ENCODE data around the gene TBC1D9.

Gene TBC1D9

DNA sequence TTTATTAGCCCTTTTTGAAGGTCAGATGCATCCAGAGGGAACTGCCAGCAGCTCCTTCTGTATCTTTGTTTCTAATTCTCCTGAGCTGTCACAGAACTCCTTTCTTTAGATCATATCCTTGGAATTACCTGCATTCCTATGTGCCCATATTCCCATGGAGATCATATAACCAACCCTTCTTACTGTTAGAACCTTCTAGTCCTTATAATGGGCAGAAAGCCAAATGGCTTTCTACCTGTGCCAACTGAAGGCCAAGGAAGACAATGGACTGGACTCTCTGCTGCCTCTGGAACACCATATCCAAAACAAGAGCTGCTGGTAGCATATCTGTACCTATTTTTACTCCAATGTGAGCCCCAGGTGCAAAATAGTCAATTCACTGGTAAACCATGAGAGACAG, 60.7 kb downstream of the TBC1D9 start:
- Histone ChIP-seq H3K9me3 (ENCODE audit: low read length) (no peaks in the 10 kb centered on the region), H3K36me3 (ENCODE audit: insufficient read depth, low read length) (no peaks in the 10 kb centered on the region; the same call in 1 of the 2 replicates), H3K9me2 (ENCODE audit: low read depth, low read length) (no peaks in the 10 kb centered on the region), H3K9ac (ENCODE audit: low read length) (no peak overlapping the region), H3K4me1 (ENCODE audit: insufficient read depth, low read length, severe bottlenecking) (no peaks in the 10 kb centered on the region), H3K4me3 (ENCODE audit: low read depth, low read length, poor library complexity, severe bottlenecking) (no peak overlapping the region), H3K27me3 (ENCODE audit: insufficient read depth, low read length) (no peaks in the 10 kb centered on the region), H2AFZ (ENCODE audit: low read length) (no peak overlapping the region), H3F3A (ENCODE audit: insufficient read depth, low read length) (no peaks in the 10 kb centered on the region), H3K4me2 (ENCODE audit: low read length) (no peak overlapping the region), H3K79me2 (ENCODE audit: insufficient read depth, low read length) (no peaks in the 10 kb centered on the region), H4K20me1 (ENCODE audit: insufficient read depth, low read length) (no peaks in the 10 kb centered on the region), H3K27ac (ENCODE audit: low read depth, low read length, poor library complexity, severe bottlenecking) (no peak overlapping the region)
- TF ChIP-seq, protein P1, sequence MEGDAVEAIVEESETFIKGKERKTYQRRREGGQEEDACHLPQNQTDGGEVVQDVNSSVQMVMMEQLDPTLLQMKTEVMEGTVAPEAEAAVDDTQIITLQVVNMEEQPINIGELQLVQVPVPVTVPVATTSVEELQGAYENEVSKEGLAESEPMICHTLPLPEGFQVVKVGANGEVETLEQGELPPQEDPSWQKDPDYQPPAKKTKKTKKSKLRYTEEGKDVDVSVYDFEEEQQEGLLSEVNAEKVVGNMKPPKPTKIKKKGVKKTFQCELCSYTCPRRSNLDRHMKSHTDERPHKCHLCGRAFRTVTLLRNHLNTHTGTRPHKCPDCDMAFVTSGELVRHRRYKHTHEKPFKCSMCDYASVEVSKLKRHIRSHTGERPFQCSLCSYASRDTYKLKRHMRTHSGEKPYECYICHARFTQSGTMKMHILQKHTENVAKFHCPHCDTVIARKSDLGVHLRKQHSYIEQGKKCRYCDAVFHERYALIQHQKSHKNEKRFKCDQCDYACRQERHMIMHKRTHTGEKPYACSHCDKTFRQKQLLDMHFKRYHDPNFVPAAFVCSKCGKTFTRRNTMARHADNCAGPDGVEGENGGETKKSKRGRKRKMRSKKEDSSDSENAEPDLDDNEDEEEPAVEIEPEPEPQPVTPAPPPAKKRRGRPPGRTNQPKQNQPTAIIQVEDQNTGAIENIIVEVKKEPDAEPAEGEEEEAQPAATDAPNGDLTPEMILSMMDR (IDR thresholded peaks at IDR 0.05; ENCODE audit: low read length), result no peak
- TF ChIP-seq EZH2 (IDR thresholded peaks at IDR 0.05; ENCODE audit: borderline replicate concordance, low read length), result no peak

DNA sequence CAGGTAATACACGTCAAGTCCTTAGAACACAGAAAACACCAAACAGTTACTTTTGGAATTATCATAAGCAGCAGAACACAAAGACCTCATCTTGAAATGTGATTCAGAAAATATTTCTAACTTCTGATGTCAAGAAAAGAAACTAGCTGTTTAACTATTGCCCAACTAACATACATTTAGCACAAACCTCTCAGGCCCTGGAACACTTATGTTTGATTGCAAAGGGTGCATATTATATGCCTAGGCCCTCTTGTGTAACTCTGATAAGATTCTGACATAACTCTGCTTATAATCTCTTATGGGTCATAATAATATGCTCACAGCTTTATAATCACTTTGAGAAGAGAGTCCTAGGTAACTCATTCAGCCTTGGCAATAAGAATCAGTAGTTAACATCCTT, 62.6 kb downstream of the TBC1D9 start:
- Histone ChIP-seq H3K79me2 (ENCODE audit: insufficient read depth, low read length) (no peaks in the 10 kb centered on the region), H4K20me1 (ENCODE audit: insufficient read depth, low read length) (no peaks in the 10 kb centered on the region), H3K27ac (ENCODE audit: low read depth, low read length, poor library complexity, severe bottlenecking) (no peak overlapping the region)

DNA sequence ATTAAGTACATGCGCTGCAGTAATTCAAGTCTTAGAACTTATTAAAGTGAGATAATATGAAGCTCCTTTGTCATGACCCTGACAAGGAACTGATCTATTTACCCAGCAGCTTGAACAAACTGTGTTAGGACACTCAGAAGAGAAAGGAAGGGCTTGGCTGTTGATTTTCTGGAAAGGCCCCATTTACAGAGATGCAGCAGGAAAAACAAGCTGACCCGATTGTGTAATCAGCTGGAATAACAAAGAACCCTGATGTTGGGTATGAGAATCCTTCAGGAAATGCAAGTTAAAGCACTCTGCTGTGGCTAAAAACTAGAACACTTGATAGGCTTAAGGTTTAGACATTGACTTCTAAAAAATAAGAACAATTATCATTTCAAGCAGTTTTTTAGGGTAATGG, 64.8 kb downstream of the TBC1D9 start:
- no peaks in the 10 kb centered on the region for H3F3A ChIP-seq (ENCODE audit: insufficient read depth, low read length)
- H3K36me3 ChIP-seq (ENCODE audit: insufficient read depth, low read length), result no peaks in the 10 kb centered on the region
- H2AFZ ChIP-seq (ENCODE audit: low read length), result no peak overlapping the region
- H3K4me2 ChIP-seq (ENCODE audit: low read length), result no peak overlapping the region
- H3K9me3 ChIP-seq (ENCODE audit: low read length), result no peaks in the 10 kb centered on the region
- no peaks in the 10 kb centered on the region for H3K9me2 ChIP-seq (ENCODE audit: low read depth, low read length)
- no peak for TF ChIP-seq EZH2 (IDR thresholded peaks at IDR 0.05; ENCODE audit: borderline replicate concordance, low read length)
- TF ChIP-seq, protein P1 (IDR thresholded peaks at IDR 0.05; ENCODE audit: low read length), result no peak
- no peaks in the 10 kb centered on the region for H3K27me3 ChIP-seq (ENCODE audit: insufficient read depth, low read length)
- no peak overlapping the region for H3K9ac ChIP-seq (ENCODE audit: low read length)
- no peaks in the 10 kb centered on the region for H3K4me1 ChIP-seq (ENCODE audit: insufficient read depth, low read length, severe bottlenecking)
- H3K27ac ChIP-seq (ENCODE audit: low read depth, low read length, poor library complexity, severe bottlenecking), result no peak overlapping the region
- H4K20me1 ChIP-seq (ENCODE audit: insufficient read depth, low read length), result no peaks in the 10 kb centered on the region
- H3K79me2 ChIP-seq (ENCODE audit: insufficient read depth, low read length), result no peaks in the 10 kb centered on the region
- no peak overlapping the region for H3K4me3 ChIP-seq (ENCODE audit: low read depth, low read length, poor library complexity, severe bottlenecking)

More for the DNA sequence above, 62.6 kb downstream of the TBC1D9 start:
- H3K4me2 ChIP-seq (ENCODE audit: low read length), result no peak overlapping the region
- no peaks in the 10 kb centered on the region for H3K4me1 ChIP-seq (ENCODE audit: insufficient read depth, low read length, severe bottlenecking)
- H3K9ac ChIP-seq (ENCODE audit: low read length), result no peak overlapping the region
- no peaks in the 10 kb centered on the region for H3K9me2 ChIP-seq (ENCODE audit: low read depth, low read length)
- H3K36me3 ChIP-seq (ENCODE audit: insufficient read depth, low read length), result no peaks in the 10 kb centered on the region; the same call in 1 of the 2 replicates
- TF ChIP-seq EZH2 (IDR thresholded peaks at IDR 0.05; ENCODE audit: borderline replicate concordance, low read length), result no peak
- no peak overlapping the region for H2AFZ ChIP-seq (ENCODE audit: low read length)
- H3F3A ChIP-seq (ENCODE audit: insufficient read depth, low read length), result no peaks in the 10 kb centered on the region
- no peaks in the 10 kb centered on the region for H3K9me3 ChIP-seq (ENCODE audit: low read length)
- no peaks in the 10 kb centered on the region for H3K27me3 ChIP-seq (ENCODE audit: insufficient read depth, low read length)
- H3K4me3 ChIP-seq (ENCODE audit: low read depth, low read length, poor library complexity, severe bottlenecking), result no peak overlapping the region

DNA sequence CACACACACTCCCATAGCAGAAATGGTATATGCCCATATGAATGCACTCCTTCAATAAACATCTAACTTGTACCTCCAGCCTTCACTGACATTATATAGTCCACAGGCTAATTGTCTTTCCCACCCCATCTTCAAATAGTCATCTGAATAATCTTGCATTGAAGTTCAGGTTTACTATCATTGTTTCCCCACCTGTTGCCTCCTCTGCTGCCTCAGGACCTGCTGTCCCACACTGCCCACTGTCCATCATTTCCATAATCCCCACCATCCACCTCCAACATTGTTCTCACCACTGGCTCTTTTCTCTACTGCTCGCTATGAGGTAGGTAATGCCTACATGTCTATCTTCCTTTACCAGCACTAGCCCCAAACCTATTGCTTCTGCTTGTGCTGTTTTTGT, 66.1 kb downstream of the TBC1D9 start:
- H3K9me3 ChIP-seq (ENCODE audit: low read length), result no peaks in the 10 kb centered on the region

More for the DNA sequence above, 66.1 kb downstream of the TBC1D9 start:
- no peak overlapping the region for H3K4me3 ChIP-seq (ENCODE audit: low read depth, low read length, poor library complexity, severe bottlenecking)
- H2AFZ ChIP-seq (ENCODE audit: low read length), result no peak overlapping the region
- no peak overlapping the region for H3K4me2 ChIP-seq (ENCODE audit: low read length)
- H3K79me2 ChIP-seq (ENCODE audit: insufficient read depth, low read length), result no peaks in the 10 kb centered on the region
- H4K20me1 ChIP-seq (ENCODE audit: insufficient read depth, low read length), result no peaks in the 10 kb centered on the region
- no peak overlapping the region for H3K27ac ChIP-seq (ENCODE audit: low read depth, low read length, poor library complexity, severe bottlenecking)
- H3F3A ChIP-seq (ENCODE audit: insufficient read depth, low read length), result no peaks in the 10 kb centered on the region
- H3K9me2 ChIP-seq (ENCODE audit: low read depth, low read length), result no peaks in the 10 kb centered on the region
- H3K9ac ChIP-seq (ENCODE audit: low read length), result no peak overlapping the region
- H3K36me3 ChIP-seq (ENCODE audit: insufficient read depth, low read length), result no peaks in the 10 kb centered on the region
- H3K4me1 ChIP-seq (ENCODE audit: insufficient read depth, low read length, severe bottlenecking), result no peaks in the 10 kb centered on the region
- TF ChIP-seq EZH2 (IDR thresholded peaks at IDR 0.05; ENCODE audit: borderline replicate concordance, low read length), result no peak
- TF ChIP-seq, protein P1 (IDR thresholded peaks at IDR 0.05; ENCODE audit: low read length), result no peak
- no peaks in the 10 kb centered on the region for H3K27me3 ChIP-seq (ENCODE audit: insufficient read depth, low read length)
